AG04449 (cell line): ENCODE results near the gene RXRB.

Source experiments
- CTCF ChIA-PET: fragments of 350-600 bp; formaldehyde crosslinking; extraction: SDS; loops from one replicate; lab custom pipeline; 2021; ENCODE audit warnings: antibody characterized with exemption; lab: Yijun Ruan, JAX
- POLR2A ChIA-PET: fragments of 400-600, 350-600 bp; formaldehyde crosslinking; extraction: SDS; loops from one replicate; lab custom pipeline; 2020; ENCODE audit warnings: antibody characterized with exemption, inconsistent platforms; lab: Yijun Ruan, JAX
- DNase-seq: peaks from one replicate; pipeline ENCODE4 v3.0.0-alpha.2; 2010; ENCODE audit warnings: low read depth, low spot score
- H3K4me3 ChIP-seq: 2 replicates; pipeline ENCODE4 v1.5.1; 2011; ENCODE audit warnings: low read depth, mild to moderate bottlenecking, control low read depth, low read length
- CTCF ChIP-seq: IDR thresholded peaks from one replicate; pipeline ENCODE4 v1.5.1; 2011; ENCODE audit warnings: mild to moderate bottlenecking, moderate library complexity, low read length, control low read depth, inconsistent platforms; ENCODE audit not compliant: insufficient read depth; ENCODE audit errors: missing control alignments

The RXRB gene

GRCh38 chr6:33200219-33201146 is at the start of gene RXRB, which contains the start of gene SLC39A7:
TSS of gene RXRB (minus strand) at chr6:33200665. CDS start at chr6:33200476, 189 bp downstream.
TSS of gene SLC39A7 (plus strand) at chr6:33200867. CDS start at chr6:33201246, 379 bp downstream.
- TF ChIP-seq CTCF = no peak
- ChIA-PET POLR2A (interaction anchor here (1.6 kb wide), 1 partner anchor 8 kb away, joined by 5 read pairs; the partner anchor contains the start of gene RING1), CTCF (no interaction called here)
- peak within 1 kb of the TSS; percentile 72 for H3K4me3 ChIP-seq
- peak; percentile 94 for DNase-seq

DNA sequence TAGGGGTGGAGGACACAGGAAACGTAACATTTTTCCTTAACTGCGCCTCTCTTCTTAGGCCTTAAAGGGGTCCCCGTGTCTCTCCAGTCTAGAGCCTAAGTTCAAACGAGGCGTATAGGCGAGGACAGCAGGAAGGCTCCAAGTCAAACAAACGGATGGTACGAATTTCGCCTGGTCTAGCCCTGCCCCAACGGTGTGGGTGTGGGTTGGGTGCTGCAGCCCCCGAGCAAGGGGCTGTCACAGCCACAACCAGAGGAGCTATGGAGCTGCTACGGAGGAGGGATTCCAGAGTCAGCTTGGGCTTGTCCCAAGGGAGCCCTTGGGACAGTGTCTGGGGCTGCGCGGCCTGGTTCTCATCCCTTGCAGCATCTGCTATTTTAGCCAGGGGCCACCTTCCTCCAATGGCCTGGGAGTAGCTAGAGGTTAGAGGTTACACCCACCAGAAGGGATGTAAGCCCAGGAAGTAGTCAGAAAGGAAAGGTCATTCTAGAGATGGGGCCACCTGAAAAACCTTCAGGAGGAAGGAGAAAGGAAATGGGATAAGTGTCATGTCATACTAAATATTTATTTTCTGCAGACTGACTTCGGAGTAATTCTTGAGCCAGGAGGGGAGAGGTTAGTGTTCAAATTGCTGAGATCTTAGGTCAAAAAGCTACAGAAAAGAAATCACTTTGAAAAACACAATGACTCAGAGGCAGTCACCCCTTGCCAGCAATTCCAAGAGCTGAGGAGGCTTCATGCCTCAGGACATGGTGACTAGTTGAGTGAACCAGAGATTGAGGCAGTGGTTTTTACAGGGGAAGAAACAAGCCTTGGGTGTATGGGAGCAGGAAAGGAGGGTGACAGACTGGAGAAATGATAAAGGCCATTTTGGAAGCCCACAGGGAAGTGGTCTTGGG is 49.5 kb upstream of the RXRB start:
- ChIA-PET CTCF (interaction anchor here (0.6 to 5.9 kb wide), 16 partner anchors 9 to 365 kb away, joined by 3 to 91 read pairs (median 6); partner anchors contain the start of genes RING1, RPS18 and VPS52), POLR2A (interaction anchor here (1.0 to 6.2 kb wide), 9 partner anchors 10 to 278 kb away, joined by 4 to 70 read pairs (median 11); partner anchors contain the start of genes B3GALT4, HSD17B8, RING1 and RPS18)
- DNase-seq = peak; percentile 58
- no peak for TF ChIP-seq CTCF
- H3K4me3 ChIP-seq = peak overlapping the region; percentile 81

- peak; percentile 29 for TF ChIP-seq CTCF
- CTCF ChIA-PET = interaction anchor here (0.7 to 5.9 kb wide), 59 partner anchors 10 to 388 kb away, joined by 3 to 96 read pairs (median 5); partner anchors contain the start of genes B3GALT4, HSD17B8, ITPR3 and RING1
- POLR2A ChIA-PET = interaction anchor here (1.0 to 6.2 kb wide), 10 partner anchors 11 to 278 kb away, joined by 4 to 70 read pairs (median 11); partner anchors contain the start of genes B3GALT4, HSD17B8, RING1 and RPS18
Observed at GRCh38 chr6:33248932-33249731, 48.7 kb upstream of the RXRB start.

GRCh38 chr6:33248643-33248931 is 48.1 kb upstream of the RXRB start:
- H3K4me3 ChIP-seq = peak overlapping the region; percentile 54
- no peak for TF ChIP-seq CTCF
- no peak for DNase-seq
- POLR2A ChIA-PET = interaction anchor here (0.7 to 6.2 kb wide), 7 partner anchors 23 to 277 kb away, joined by 3 to 70 read pairs (median 7); partner anchors contain the start of genes B3GALT4, RING1, RPS18 and VPS52
- CTCF ChIA-PET = interaction anchor here (0.7 to 5.9 kb wide), 61 partner anchors 9 to 393 kb away, joined by 3 to 96 read pairs (median 5); partner anchors contain the start of genes B3GALT4, HSD17B8, ITPR3 and PFDN6

More at GRCh38 chr6:33248932-33249731, 48.7 kb upstream of the RXRB start:
- peak; percentile 95 for DNase-seq
- peak overlapping the region; percentile 81 for H3K4me3 ChIP-seq
